ENCODE measurements around the gene CRISP2.

CRISP2 gene

DNA sequence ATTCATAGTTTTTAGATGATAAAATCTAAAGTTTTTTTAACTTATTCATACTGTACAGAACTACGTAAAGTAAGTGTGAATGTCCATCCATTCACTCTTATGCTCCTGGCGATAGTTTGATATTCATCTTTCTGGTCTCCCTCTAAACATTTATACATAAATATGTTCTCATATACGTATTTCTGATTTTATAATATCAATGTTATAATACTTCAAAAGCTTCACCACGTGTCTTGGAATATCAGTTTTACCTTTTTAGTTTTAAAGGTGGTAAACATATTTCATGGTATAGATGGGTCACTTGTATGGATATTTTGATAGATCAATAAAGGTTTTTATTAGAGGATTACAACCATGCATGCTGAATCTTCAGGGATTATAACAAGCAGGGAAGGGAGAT, 66.4 kb downstream of the CRISP2 start:
- H3K9ac ChIP-seq = no peak overlapping the region
- TF ChIP-seq Cebpa-rat (IDR thresholded peaks at IDR 0.05) = no peak
- H3K36me3 ChIP-seq = no peaks in the 10 kb centered on the region
- H3K4me2 ChIP-seq = no peak overlapping the region
- no peaks in the 10 kb centered on the region for H3K9me3 ChIP-seq (replicated peaks in 1 of 11)
- no peak overlapping the region for H3K27ac ChIP-seq
- no peak overlapping the region for H3K4me3 ChIP-seq
- no peaks in the 10 kb centered on the region for H4K20me1 ChIP-seq
- no peaks in the 10 kb centered on the region for H3K27me3 ChIP-seq
- H3K4me1 ChIP-seq = 0 out of 20 replicates have a peak, but pooled peaks cover 0 to 4% (median 0%) of the 10 kb centered on the region in 10 experiments

DNA sequence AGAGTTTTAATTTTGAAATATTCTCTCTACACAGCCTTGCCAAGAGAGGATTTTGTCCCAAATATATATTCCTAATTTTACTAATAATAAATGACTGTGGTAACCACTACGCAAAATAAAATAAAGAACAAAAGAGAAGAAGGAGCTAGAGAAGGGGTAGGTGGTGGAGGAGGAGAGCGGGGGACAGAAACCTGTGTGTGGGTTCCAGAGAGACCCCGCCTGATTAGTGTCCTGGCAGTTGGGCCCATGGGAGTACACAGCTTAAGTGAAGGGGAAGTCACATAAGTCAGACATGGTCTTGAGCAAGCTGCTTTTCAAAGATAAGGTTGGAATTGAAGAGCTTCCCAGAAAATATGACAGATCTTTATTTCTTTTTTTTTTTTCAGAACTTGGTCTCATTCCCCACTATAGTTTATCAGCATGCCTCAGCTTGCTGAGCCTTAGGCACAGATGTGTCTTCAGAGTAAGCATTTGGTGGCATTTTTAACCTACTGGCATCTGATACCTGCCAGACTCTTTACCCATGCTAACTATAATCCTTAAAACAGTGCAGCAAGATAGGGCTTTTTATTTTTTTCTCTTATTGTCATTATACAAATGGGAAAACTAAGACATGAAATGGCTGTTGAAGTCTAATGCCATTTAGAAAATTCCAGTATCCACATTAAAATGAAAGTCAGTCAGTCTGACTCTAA, 67.1 kb downstream of the CRISP2 start:
- TF ChIP-seq Cebpa-rat (IDR thresholded peaks at IDR 0.05) = no peak
- Histone ChIP-seq H3K27me3 (no peaks in the 10 kb centered on the region), H3K9ac (no peak overlapping the region), H3K36me3 (no peaks in the 10 kb centered on the region), H3K4me3 (no peak overlapping the region), H4K20me1 (no peaks in the 10 kb centered on the region), H3K4me2 (no peak overlapping the region), H3K9me3 (replicated peaks in 1 of 11) (no peaks in the 10 kb centered on the region), H3K4me1 (0 out of 20 replicates have a peak, but pooled peaks cover 0 to 4% (median 0%) of the 10 kb centered on the region in 10 experiments), H3K27ac (no peak overlapping the region)

DNA sequence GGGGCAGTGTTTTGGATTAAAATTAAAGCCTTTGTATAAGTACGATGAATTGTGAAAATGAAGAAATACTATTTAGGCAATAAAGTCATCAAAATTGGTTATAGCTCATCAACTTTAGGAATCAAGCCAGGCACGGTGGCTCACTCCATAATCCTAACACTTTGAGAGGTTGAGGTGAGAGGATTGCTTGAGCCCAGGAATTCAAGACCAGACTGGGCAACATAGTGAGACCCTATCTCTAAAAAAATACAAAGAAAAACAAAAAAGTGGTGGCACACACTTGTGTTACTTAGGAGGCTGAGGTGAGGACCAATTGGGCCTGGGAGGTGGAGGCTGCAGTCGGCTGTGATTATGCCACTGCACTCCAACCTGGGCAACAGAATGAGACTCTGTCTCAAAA, 68.2 kb downstream of the CRISP2 start:
- no peak overlapping the region for H3K9ac ChIP-seq
- no peaks in the 10 kb centered on the region for H3K27me3 ChIP-seq
- no peaks in the 10 kb centered on the region for H4K20me1 ChIP-seq
- H3K4me3 ChIP-seq = no peak overlapping the region
- no peak overlapping the region for H3K4me2 ChIP-seq
- no peaks in the 10 kb centered on the region for H3K9me3 ChIP-seq (replicated peaks in 1 of 11)
- no peak for TF ChIP-seq Cebpa-rat (IDR thresholded peaks at IDR 0.05)
- H3K27ac ChIP-seq = no peak overlapping the region
- 0 out of 20 replicates have a peak, but pooled peaks cover 0 to 3% (median 0%) of the 10 kb centered on the region in 10 experiments for H3K4me1 ChIP-seq
- H3K36me3 ChIP-seq = no peaks in the 10 kb centered on the region
